GM18511 (cell line): ENCODE results near the gene SLC17A4.

Experiments used
- ATAC-seq: cut with Tn5 transposase; IDR thresholded peaks from one replicate; pipeline ENCODE4 v1.9.1; 2021; ENCODE audit warnings: mild to moderate bottlenecking, moderate library complexity; ENCODE audit not compliant: unreplicated experiment

Gene SLC17A4

DNA sequence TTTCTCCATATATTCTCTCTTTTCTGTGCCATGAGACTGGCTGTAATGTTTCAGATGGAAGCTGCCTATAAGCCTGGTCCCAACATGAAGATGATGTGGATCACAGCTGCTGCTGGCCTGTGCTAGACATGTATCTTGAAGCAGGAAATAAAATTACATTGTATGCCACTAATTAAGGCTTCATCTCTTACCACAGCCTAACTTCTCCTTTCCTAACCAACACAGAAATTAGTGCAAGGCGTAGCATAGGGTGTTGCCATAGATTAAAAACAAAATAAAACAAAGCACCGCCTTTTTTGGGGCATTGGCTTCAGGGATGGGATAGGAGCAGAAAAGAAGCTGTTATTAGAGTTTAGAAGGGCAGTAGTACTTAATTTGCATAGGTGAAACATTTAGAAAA is 4.7 kb upstream of the SLC17A4 start:
- no peak for ATAC-seq

DNA sequence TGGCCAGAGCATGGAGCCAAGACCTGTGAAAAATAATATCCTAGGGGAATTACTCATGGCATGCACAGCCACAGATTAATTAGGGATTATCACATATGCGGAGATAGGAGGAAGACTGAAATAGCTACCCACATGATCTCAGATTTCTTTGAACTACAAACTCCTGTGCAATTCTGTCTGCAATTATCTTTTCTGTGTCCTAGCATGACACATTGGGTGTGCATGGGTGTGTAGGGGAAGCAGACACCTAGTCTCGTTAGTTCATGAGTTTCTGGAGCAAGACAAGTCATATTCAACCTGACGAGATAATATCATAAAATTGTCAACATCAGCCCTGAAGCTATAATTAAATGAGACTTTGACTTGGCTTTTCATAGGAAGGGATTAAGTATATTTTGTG is 3.6 kb upstream of the SLC17A4 start:
- ATAC-seq: no peak

DNA sequence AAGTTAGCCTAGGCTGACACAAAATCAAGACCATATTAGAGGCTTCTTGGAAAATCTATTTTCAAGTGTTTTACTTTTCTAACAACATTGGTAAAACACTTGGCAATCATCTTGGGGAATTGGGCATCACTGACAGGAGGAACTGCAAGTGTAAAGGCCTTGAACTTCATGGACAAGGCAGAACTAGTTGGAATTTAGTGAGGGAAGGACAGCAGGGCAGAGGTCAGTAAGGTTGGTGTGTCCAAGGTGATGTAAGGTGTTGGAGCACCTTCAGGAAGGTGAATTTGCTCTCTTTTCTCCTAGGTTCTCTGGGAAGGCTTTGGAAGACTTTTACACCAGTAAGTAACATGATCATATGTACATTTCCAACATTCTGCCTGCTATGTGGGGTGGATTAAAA is 1.5 kb upstream of the SLC17A4 start:
- no peak for ATAC-seq

DNA sequence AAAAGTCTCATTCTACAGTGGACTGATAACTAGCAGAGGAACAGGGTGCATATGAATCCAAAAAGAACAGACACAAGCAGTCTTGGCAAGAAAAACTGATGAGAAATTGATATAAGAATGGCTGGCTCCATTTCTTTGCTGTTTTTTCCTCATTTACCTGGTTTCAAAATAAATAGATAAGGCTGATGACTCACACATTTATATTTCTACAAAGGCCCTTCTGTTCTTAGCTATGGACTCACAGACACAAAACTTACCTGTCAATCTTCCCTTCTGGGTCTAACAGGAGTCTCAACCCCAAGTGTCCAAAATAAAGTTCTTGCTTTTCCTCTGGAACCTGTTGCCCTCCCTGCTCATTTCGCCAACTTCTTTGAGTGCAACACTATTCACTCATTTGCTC is 941 bp downstream of the SLC17A4 start:
- ATAC-seq: no peak

DNA sequence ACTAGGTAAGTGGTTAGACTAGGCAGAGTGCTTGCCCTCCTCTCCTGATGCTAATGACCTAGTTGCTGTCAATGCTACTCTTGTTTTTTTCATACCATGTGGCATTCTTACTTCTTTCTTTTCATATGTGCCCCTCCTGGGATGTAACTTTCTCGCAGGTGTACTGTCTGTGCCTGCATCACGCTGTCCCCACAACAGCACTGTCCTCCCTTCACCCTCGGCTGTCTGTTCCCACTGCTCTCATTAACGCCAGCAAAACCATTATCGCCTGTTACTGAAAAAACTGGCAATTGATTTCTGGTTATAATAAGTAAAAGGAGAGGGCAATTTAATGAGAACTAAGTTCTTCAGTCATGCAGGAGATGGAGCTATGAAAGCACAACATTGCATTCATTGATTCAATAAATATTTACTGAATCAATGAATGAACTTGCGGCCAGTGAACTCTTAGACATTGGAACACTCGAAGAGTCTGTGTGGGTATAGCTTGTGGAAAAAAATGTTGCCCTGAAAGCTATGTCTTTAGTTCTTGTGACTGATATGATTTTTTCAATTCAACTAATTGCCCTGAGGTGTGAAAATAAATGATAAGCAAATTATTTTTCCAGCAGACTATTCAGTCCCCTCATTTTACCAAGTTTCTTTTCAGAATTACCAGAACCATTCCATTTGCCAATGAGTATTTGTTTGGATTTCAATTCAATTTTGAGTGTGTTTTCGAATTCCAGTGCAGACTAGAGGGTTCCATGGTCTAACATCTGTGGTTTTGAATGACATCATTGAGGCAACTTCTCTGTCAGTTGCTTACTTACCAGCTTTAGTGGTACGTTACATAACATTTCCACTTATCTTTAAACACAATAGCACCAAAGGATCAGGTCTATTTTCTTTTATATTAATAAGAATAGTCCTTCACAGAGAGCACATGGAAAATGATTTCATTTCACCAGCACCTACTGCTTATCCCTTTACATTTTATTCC is 2.1 kb downstream of the SLC17A4 start:
- no peak for ATAC-seq

DNA sequence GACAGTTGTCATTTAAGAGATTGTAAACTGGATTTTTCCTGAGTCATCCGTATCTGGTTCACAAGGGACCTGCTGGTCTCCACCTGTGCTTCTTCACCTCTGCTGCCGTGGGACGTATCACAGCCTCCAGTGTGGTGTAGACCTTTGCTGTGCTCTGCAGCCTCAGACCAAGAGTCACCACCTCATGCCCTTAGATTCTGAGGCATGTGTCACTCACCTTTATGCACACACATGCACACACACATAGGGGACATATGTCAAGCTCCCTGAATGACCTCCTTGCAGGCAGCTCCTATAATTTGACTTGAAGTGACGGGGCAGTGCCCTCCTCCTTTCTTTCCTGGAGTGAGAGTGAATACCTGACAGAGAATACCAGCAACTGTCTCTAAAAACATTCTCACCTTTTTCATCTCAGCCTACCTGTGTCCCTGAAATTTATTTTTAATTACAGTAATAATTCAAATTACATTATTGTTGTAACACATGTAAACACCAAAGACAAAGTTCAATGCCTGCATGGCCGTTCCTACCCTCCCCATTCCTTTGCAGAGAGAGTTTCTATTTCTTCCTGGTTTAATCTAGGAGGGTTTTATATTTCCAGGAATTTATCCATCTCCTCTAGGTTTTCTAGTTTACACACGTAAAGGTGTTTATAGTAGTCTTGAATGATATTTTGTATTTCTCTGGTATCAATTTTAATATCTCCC is 3.5 kb downstream of the SLC17A4 start:
- no peak for ATAC-seq

DNA sequence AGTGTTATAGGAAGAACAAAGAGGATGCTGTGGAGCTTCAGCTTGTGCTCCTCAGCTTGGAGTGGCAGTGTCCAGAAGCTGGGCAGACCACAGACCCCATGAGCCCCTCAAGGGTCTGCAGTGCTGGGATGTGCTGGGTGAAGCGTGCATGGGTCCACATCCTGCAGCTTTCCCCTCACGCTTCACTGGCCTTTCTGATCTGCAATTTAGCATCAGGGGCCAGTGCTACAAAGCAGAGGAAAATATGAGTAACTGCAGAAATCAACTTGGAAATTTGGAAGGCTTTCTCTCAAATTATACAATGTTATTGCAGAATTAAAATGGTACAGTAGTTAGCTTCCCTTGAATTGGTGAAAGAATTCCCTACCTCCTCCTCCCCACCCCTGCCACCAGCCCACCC is 10.1 kb downstream of the SLC17A4 start:
- ATAC-seq: no peak

DNA sequence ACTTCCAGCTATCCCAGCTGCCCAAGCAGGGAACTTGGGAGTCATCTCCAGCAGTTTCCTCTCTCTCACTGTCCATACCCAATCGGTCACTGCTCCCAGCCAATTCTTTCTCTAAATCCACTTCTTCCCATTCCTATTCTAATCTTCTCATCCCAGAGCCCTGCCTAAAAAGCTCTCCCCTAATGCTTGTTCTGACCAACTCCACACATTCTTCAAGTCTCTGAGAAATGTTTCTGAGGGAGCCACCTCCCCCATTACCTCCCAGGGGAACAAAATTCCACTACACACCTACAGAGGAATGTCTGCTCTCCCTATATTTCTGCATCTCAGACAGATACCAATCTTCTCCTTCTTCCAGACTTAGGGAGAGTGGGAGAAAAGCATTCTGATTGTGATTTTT is 14.0 kb downstream of the SLC17A4 start:
- ATAC-seq: no peak

DNA sequence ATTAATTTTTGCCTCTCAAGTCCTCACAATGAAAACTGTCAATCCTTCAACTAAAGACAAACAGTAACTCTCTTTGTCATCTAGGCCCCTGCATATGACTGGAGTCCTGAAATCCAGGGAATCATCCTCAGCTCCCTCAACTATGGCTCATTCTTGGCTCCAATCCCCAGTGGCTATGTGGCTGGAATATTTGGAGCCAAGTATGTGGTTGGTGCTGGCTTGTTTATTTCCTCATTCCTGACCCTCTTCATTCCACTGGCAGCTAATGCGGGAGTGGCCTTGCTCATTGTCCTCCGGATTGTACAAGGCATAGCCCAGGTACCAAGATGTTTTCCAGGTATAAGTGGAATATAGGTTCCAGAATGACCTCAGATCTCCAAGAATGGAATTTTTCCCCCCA is 15.4 kb downstream of the SLC17A4 start:
- ATAC-seq: no peak

DNA sequence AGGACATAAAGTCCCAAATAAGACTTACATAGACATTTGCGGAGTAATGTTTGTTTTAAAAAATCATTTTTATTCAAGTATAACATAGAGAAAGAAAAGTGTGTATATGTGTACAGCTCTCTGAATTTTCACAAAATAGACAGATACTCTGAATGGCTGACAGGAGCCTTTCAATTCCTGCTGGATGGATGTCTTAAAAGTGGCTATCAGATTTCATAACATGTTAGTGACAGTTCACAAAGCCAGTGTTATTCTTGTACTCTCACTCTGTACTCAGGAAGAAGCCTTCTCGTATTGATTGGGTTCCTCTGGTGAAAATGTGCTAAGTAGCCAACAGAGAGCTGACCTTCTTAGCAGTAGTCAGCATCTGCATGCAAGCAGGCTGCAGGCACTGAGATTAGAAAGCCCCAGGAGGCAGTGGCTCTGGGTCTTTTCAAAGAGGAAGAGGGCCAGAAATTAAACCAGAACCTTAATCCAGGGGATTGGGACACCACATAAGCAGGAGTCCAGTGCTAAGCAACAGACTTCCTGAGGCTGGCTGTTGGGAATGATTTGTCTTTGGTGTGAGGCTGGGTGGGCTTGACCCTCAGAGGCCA is 19.7 kb downstream of the SLC17A4 start:
- no peak for ATAC-seq

DNA sequence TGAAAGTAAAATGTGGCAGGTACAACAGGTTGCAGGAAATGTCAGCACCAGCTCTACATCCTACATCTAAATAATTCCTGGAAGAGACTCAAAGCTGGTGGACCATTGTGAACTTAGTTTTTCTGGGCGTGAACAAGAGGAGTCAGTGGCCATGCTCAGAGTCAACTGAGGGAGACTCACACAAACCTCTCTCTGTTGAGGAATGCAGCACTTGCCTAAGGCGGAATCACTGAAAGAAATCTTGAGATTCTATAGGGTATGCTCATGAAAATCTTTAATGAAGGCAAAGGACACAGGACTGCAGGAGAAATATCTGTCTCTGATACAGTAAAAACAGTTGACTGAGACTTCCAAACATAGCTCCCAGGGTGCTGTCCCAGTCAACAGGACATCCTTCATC is 22.5 kb downstream of the SLC17A4 start:
- no peak for ATAC-seq

DNA sequence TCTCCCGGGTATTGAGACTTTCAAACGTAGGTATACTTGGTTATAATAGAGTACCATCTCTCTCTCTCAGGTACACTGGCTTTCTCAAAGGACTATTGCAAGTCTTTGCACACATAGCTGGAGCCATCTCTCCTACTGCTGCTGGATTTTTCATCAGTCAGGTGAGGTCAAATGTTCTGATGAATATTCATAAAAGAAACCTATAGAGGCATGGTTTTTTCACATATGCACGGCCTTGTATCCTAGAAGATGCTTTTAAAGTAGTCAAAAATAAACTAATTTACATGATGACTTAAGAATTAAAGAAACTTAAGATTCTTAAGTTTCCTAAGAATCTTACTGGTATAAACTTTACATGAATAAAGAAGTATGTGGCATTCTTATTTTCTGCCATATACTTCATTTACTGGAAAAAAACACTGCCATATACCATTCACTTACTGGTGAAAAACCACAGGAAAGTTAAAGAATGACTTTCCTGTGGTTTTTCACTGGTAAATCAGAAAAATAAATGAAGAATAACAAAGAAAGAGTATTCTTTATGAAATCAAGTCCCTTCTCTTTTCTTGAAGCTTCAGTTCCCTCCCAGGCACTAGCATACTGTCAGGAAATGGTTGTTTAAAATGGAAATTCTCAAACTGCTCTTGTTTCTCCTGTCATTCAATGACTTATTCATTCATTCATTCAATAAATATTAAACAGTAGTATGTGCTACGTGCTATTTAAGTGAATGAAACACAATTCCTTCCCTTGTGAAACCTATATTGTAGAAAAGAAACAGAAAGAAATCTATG is 23.5 kb downstream of the SLC17A4 start:
- no peak for ATAC-seq

DNA sequence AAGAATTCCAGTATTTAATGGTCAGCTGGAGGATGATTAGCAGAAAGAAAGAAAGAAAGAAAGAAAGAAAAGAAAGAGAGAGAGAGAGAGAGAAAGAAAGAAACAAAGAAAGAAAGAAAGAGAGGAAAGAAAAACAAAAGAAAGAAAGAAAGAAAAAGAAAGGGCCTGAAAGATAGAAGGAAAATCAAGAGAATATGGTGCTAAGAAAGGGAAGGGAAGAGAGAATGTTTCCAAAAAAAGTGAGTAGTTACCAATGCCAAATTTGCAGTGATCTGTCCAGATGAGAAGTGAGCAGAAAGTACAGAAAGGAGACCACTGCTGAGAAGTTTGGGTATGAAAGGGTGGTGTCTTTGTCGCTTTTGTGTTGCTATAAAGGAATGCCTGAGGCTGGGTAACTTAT is 26.6 kb downstream of the SLC17A4 start:
- ATAC-seq: no peak

DNA sequence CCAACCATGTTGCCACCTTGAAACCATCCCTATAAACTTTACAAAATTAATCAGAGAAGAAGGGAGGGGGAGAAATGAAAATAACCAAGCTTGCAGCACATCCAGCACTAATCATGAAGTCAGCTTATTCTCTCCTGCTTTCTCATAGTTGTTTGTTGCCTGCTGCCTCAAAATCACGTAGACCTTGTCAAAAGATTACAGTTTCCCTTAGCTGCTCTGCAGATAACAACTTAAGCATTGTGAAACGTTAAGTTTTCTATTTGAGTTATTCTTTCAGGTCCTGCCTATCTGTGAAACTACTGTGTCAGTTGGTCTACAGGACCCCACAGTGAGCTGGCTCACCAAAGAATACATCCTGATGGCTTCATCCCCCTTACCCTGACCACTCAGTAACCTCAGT is 32.9 kb downstream of the SLC17A4 start:
- no peak for ATAC-seq

DNA sequence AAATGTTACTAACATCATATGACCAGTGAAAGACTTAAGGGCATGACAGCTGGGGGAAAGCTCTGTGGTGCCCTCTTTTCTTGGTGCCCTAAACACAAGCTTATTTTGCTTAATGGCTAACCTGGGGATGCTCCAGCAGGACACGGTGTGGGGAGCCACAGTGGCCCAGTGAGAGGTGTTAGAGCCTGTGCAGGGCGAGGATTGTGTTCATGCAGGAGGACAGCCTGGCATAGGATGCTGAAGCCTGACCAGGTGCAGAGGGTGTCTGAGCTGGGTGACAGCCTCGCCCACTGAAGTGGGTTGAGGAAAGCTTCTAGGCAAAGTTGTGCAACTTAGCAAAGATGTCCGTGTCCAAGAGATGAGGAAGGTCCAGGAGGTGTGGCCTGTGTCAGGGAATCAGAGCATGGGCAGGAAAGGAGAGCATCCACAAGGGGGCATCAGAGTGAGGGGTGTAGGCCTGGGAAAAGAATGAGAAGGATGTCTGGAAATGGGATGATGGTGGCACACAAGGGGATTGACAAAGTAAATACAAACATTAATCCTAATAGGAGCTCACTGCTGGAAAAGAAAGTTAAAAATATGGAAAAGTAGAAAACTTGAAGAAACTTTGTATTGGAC is 33.9 kb downstream of the SLC17A4 start:
- ATAC-seq: no peak

DNA sequence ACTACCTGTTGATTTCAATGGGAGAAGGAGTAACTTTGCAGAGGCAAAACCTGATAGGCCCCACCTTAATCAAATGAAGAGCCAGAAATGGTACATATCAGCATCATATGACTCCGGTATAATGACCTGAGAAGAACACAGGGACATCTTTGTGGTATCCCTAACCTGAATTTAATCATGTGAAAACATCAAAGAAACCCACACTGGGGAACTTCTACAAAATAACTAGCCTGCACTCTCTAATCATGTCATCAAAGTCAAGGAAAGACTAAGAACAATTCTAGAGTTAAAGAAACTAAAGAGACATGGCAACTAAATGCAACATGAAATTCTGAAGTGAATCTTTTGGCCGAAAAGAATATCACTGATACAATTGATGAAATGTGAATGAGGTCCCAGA is 34.9 kb downstream of the SLC17A4 start:
- ATAC-seq: no peak

DNA sequence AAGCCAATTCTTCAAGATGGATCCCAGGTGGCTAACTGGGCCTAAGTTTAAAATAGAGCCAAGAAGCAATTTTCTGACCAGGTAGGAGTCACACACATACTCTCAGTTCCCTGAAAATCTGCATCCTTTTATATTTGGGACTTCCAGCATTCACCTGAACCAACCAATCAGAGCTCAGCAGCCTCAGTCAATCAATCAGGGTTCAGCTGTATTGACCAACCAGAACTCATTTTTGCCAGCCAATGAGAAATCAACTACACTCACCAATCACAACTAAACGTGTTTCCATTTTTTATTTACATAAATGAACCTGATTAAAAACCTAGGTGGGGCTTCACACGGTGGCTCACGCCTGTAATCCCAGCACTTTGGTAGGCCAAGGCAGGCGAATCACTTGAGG is 37.5 kb downstream of the SLC17A4 start:
- ATAC-seq: no peak

DNA sequence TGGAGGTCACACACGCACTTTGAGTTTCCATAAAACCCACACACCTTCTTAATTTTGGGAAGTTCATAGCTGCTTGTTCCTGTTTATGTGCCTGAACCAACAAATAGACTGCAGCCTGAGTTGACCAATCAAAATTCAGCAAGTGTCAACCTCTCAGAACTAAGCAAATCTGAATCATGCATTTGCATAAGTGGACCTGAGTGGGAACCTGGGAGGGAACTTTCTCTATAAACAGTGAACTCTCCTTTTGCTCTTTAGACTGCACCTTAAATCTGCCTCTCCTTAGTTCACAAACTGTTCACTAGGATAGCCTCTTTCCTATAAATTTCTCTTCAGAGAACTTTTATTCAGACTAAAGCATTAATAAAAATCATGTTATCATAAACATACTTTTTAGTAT is 39.4 kb downstream of the SLC17A4 start:
- no peak for ATAC-seq

DNA sequence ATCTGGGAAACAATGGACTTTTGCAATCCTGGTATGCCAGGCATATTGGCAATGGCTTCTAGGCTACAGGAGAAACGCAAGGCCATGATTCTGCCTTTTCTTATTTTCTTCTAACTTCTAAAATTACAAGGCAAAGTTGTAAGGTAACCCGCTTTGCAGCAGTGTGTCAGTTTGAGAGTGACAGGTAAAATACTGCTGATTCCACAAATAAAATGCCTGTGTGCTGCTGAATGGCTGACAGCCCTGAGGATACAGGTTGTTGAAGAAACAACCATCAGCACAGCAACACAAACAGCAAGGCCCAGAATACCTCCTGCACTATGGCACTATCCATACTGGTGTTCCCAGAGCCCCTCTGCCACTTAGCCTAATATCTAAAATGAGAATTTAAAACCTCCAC is 40.2 kb downstream of the SLC17A4 start:
- ATAC-seq: no peak

DNA sequence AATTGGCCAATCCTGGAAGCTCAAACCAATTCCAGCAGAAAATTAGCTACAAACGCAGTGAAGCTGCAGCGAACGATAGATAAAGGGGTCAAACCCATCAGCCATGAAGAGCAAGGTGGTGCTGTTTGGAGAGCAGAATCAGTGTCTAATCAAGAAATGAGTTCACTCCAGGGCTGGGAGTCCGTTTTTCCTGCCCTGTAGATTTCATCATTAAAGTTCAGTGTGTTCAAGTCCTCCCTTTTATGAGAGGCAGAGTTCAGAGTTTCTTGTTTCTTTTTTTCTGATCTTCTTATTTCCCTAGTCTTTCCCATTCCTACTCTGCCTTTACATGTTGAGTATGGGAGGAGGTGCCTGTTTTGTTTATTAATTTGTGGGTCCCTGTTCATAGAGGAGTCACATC is 46.9 kb downstream of the SLC17A4 start:
- ATAC-seq: no peak

DNA sequence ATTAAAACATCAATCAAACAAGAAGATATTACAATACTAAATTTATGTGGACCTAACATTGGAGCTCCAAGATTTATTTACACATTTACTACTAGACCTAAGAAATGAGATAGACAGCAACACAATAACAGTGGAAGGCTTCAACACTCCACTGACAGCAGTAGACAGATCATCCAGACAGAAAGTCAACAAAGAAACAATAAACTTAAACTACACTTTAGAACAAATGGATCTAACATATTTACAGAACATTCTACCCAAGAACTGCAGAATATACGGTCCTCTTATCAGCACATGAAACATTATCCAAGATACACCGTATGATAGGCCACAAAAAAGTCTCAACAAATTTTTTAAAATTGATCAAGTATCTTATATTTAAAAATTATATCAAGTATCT is 50.3 kb downstream of the SLC17A4 start:
- no peak for ATAC-seq
